Mesothelial cell of epicardium (in vitro differentiated cells): ENCODE measurements around the gene HSD17B11. TPM values are rescaled to one million over a fixed set of nuclear protein-coding genes. Genes with fewer than 3 reads are reported as not detected.
A peak's percentile ranks its signal among the peaks of the same experiment; 100 is the strongest.

Experiments used
- DNase-seq, 2 experiments: peaks; one replicate each; pipeline ENCODE4 v3.0.0; 2021; ENCODE audit warnings: low spot score in 2 of 2; ENCODE audit not compliant: unreplicated experiment in 2 of 2
- H3K27ac Mint-ChIP-seq: 2 replicates; pipeline ENCODE4 v1.8.0; 2021; ENCODE audit warnings: mixed read lengths
- H3K27me3 Mint-ChIP-seq: 2 replicates; pipeline ENCODE4 v1.8.0; 2021; ENCODE audit warnings: low read depth, mixed read lengths
- H3K36me3 Mint-ChIP-seq: 2 replicates; pipeline ENCODE4 v1.8.0; 2021; ENCODE audit warnings: mixed read lengths
- H3K4me1 Mint-ChIP-seq: 2 replicates; pipeline ENCODE4 v1.8.0; 2021; ENCODE audit warnings: mixed read lengths
- H3K4me3 Mint-ChIP-seq: 2 replicates; pipeline ENCODE4 v1.8.0; 2021; ENCODE audit warnings: mild to moderate bottlenecking, moderate library complexity, mixed read lengths
- H3K9me3 Mint-ChIP-seq: 2 replicates; pipeline ENCODE4 v1.8.0; 2021; ENCODE audit warnings: mixed read lengths
- CTCF ChIP-seq: fragments of 200-600 bp; sonication (generic); IDR thresholded peaks from one replicate; pipeline ENCODE4 v1.5.0; 2021; ENCODE audit warnings: antibody characterized with exemption; ENCODE audit not compliant: unreplicated experiment
- total RNA-seq: library from RNA; stranded (reverse); gene quantifications from 3 replicates; pipeline ENCODE4 v1.2.1, GENCODE V29; 2021

The HSD17B11 gene
- 18.7 to 23.4 TPM (median 19.2 TPM) in 3 replicates for total RNA-seq

GRCh38 chr4:87390891-87391575 lies at the start of gene HSD17B11:
TSS of gene HSD17B11 (minus strand) at chr4:87391188. CDS start at chr4:87391070, 118 bp downstream.
- Mint-ChIP-seq H3K36me3 (peaks cover 9% of the 10 kb centered on the region), H3K4me1 (peaks cover 20% of the 10 kb centered on the region), H3K27me3 (no peaks in the 10 kb centered on the region), H3K4me3 (peak within 1 kb of the TSS; percentile 90), H3K27ac (peak within 1 kb of the TSS; percentile 93), H3K9me3 (peaks cover 14% of the 10 kb centered on the region)
- DNase-seq: peak; percentile 40 to 69
- TF ChIP-seq CTCF: no peak

- Mint-ChIP-seq H3K27ac (no peak overlapping the region), H3K36me3 (peaks cover 17% of the 10 kb centered on the region), H3K4me1 (peaks cover 3% of the 10 kb centered on the region), H3K4me3 (no peak overlapping the region), H3K9me3 (no peaks in the 10 kb centered on the region), H3K27me3 (no peaks in the 10 kb centered on the region)
- no peak for DNase-seq
- no peak for TF ChIP-seq CTCF
Measured at GRCh38 chr4:87433342-87433741, 42.4 kb upstream of the HSD17B11 start.

GRCh38 chr4:87430038-87430437 lies 39.0 kb upstream of the HSD17B11 start:
- Mint-ChIP-seq H3K9me3 (no peaks in the 10 kb centered on the region), H3K4me1 (peaks cover 10% of the 10 kb centered on the region), H3K27ac (no peak overlapping the region), H3K36me3 (no peaks in the 10 kb centered on the region), H3K27me3 (no peaks in the 10 kb centered on the region), H3K4me3 (no peak overlapping the region)
- DNase-seq: no peak
- no peak for TF ChIP-seq CTCF

- H3K36me3 Mint-ChIP-seq: no peaks in the 10 kb centered on the region
- no peaks in the 10 kb centered on the region for H3K9me3 Mint-ChIP-seq
- no peak for TF ChIP-seq CTCF
- H3K27ac Mint-ChIP-seq: no peak overlapping the region
- peaks cover 15% of the 10 kb centered on the region for H3K4me1 Mint-ChIP-seq
- no peaks in the 10 kb centered on the region for H3K27me3 Mint-ChIP-seq
- no peak for DNase-seq
- H3K4me3 Mint-ChIP-seq: no peak overlapping the region
Measured at GRCh38 chr4:87428979-87429378, 38.0 kb upstream of the HSD17B11 start.

- DNase-seq: no peak
- Mint-ChIP-seq H3K4me3 (no peak overlapping the region), H3K9me3 (no peaks in the 10 kb centered on the region), H3K36me3 (no peaks in the 10 kb centered on the region), H3K4me1 (peaks cover 20% of the 10 kb centered on the region), H3K27me3 (no peaks in the 10 kb centered on the region), H3K27ac (no peak overlapping the region)
- TF ChIP-seq CTCF: no peak
Measured at GRCh38 chr4:87427518-87427868, 36.5 kb upstream of the HSD17B11 start.
